K562 (cell line): ENCODE measurements around the gene KDM2B.

Experiments used
- CBX2 ChIP-seq: fragments of 200-600 bp; sonication (generic); IDR thresholded peaks from one replicate; pipeline ENCODE4 v1.6.1; 2012; ENCODE audit warnings: mild to moderate bottlenecking, low read length, inconsistent platforms; ENCODE audit not compliant: insufficient read depth, poor library complexity, severe bottlenecking
- CTCF ChIP-seq, 3 experiments: IDR thresholded peaks in 2 of 3; conservative IDR thresholded peaks in 1 of 3; 2 replicates each; pipeline ENCODE4 v1.5.1; 2011 to 2012; ENCODE audit warnings: low read length in 3 of 3, mild to moderate bottlenecking in 3 of 3, control low read depth in 2 of 3, improper control_type of control experiment in 1 of 3, inconsistent platforms in 1 of 3, low read depth in 1 of 3, mixed read lengths in 1 of 3, moderate library complexity in 1 of 3; ENCODE audit not compliant: insufficient read depth in 2 of 3
- ELF1 ChIP-seq: fragments of 200-800 bp; sonication (Bioruptor generic); IDR thresholded peaks from 2 replicates; pipeline ENCODE4 v1.6.1; 2016; ENCODE audit warnings: missing genetic modification characterization, missing compliant biosample characterization
- IRF1 ChIP-seq: sonication (generic); formaldehyde crosslinking; IDR thresholded peaks from 2 replicates; pipeline ENCODE4 v1.8.0; 2022; ENCODE audit warnings: missing genetic modification reagents, mild to moderate bottlenecking, borderline replicate concordance
- JUN ChIP-seq, 2 experiments: sonication (generic) in 1 of 2; formaldehyde crosslinking in 1 of 2; IDR thresholded peaks; 2 replicates each; pipeline versions ENCODE4 v1.6.1 to v1.8.0; 2012 to 2022; ENCODE audit warnings: borderline replicate concordance in 2 of 2, mild to moderate bottlenecking in 2 of 2, improper control_type of control experiment in 1 of 2, low read depth in 1 of 2, low read length in 1 of 2, missing genetic modification reagents in 1 of 2
- JUND ChIP-seq, 2 experiments: IDR thresholded peaks; 2 replicates in 1 of 2; 3 replicates in 1 of 2; pipeline ENCODE4 v1.6.1; 2011; ENCODE audit warnings: borderline replicate concordance in 2 of 2, low read depth in 2 of 2, low read length in 2 of 2, improper control_type of control experiment in 1 of 2, missing biosample characterization in 1 of 2, missing genetic modification characterization in 1 of 2, missing genetic modification reagents in 1 of 2
- POLR2AphosphoS5 ChIP-seq: IDR thresholded peaks from 2 replicates; pipeline ENCODE4 v1.6.1; 2011; ENCODE audit warnings: mild to moderate bottlenecking, low read depth, low read length, moderate library complexity; ENCODE audit not compliant: control insufficient read depth, insufficient read depth
- RAD21 ChIP-seq, 2 experiments: fragments of 250-450 bp in 1 of 2; fragments of 450-650 bp in 1 of 2; sonication (Bioruptor Pico) in 1 of 2; formaldehyde crosslinking in 1 of 2; IDR thresholded peaks in 1 of 2; conservative IDR thresholded peaks in 1 of 2; 2 replicates each; pipeline versions ENCODE4 v1.4.0 to v1.8.0; 2020 to 2022; ENCODE audit warnings: mild to moderate bottlenecking in 2 of 2, moderate library complexity in 1 of 2
- TCF3 ChIP-seq: sonication (generic); formaldehyde crosslinking; IDR thresholded peaks from 2 replicates; pipeline ENCODE4 v1.4.0; 2020; ENCODE audit warnings: mild to moderate bottlenecking, missing genetic modification reagents

GRCh38 chr12:121628037-121628436 lies 47.2 kb upstream of the KDM2B start:
- no peak for TF ChIP-seq ELF1 (tag)
- TF ChIP-seq JUND (IDR thresholded peaks at IDR 0.05; ENCODE audit: borderline replicate concordance, low read depth, low read length) = no peak
- no peak for TF ChIP-seq JUND (tag; IDR thresholded peaks at IDR 0.05; ENCODE audit: borderline replicate concordance, low read depth, low read length)
- TF ChIP-seq CTCF (IDR thresholded peaks at IDR 0.05 in 2 of 3, conservative IDR thresholded peaks at IDR 0.05 in 1 of 3; ENCODE audit: insufficient read depth in 2 of 3, low read depth in 1 of 3, low read length in 3 of 3) = no peak
- no peak for TF ChIP-seq RAD21 (CRISPR knock-in tag; conservative IDR thresholded peaks at IDR 0.05 in 1 of 2, IDR thresholded peaks at IDR 0.05 in 1 of 2)
- no peak for TF ChIP-seq IRF1 (CRISPR knock-in tag)
- TF ChIP-seq CBX2 = no peak
- no peak for TF ChIP-seq TCF3 (CRISPR knock-in tag)
- no peak for TF ChIP-seq JUN (IDR thresholded peaks at IDR 0.05; ENCODE audit: borderline replicate concordance, low read depth, low read length)
- TF ChIP-seq JUN (CRISPR knock-in tag; IDR thresholded peaks at IDR 0.05; ENCODE audit: borderline replicate concordance) = no peak
- no peak for TF ChIP-seq POLR2AphosphoS5
